SW 1271 (cell line): Measurements from ENCODE around the gene SYNGR3.
"Not testable (repeated sequence)": the region's sequence is repeated elsewhere in the genome, so short reads cannot be mapped to it uniquely, and the experiment has no call there.

Experiments
- DNase-seq, 2 experiments: peaks; one replicate each; lab custom pipeline; 2025; lab: John Stamatoyannopoulos, UW

Gene SYNGR3

DNA sequence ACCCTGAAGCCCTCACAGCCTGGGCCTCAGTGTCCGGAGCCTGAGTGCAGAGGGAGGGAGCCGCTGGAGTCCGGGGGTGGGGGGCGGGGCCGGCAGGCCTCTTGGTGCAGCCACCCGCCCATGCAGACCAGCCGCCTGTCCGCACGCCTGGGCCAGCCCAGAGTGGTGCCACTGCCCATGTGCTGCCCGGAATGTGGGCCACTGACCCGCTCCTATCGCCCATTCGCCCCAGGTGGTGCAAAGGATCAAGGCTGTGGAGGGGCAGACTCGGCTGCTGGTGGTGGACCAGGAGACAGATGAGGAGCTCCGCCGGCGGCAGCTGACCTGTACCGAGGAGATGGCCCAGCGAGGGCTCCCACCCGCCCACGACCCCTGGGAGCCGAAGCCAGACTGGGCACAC is 39.6 kb downstream of the SYNGR3 start:
- DNase-seq: no peak

DNA sequence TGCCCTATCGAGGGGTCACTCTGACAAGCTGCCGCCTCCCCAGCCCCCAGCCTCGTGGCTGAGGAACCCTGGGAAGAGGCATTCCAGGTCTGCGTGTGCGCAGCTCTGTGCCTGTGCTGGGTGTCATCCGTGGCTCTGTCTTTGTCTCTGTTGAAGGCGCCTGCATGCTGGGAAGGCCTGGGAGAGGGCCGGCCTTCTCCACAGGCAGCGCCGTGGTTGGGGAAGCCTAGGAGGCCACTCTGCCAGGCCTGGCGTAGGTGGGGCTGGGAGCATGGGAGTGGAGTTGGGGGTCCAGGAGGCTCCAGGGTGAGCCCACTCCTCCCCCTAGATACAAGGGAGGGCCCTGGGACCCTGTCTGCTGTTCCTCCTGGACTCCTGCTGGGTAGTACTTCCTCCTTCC is 40.3 kb downstream of the SYNGR3 start:
- DNase-seq: no peak

DNA sequence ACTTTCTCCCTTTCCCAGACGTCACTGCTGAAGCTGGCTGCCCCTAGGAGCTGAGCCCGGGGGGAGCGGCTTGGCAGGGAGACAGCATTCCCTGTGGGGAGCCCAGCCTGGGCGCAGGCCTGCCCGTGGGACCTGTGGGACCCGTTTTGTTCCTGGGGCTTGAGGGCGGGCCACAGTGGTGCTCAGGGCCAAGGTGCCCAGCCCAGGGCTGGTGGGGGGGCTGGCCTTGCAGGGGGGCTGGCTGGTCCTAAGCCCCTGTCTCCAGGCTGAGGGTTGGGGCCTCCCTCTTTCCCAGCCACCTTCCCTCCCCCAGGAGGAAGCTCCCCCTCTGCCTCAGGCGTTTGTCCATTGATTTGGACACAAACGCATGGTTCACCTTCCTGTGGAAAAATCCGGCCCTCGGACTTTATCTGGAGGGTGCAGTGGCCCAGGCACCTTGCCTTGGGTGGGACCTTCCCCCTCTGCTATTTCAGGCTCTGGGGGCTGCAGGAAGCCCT is 41.4 kb downstream of the SYNGR3 start:
- no peak for DNase-seq

DNA sequence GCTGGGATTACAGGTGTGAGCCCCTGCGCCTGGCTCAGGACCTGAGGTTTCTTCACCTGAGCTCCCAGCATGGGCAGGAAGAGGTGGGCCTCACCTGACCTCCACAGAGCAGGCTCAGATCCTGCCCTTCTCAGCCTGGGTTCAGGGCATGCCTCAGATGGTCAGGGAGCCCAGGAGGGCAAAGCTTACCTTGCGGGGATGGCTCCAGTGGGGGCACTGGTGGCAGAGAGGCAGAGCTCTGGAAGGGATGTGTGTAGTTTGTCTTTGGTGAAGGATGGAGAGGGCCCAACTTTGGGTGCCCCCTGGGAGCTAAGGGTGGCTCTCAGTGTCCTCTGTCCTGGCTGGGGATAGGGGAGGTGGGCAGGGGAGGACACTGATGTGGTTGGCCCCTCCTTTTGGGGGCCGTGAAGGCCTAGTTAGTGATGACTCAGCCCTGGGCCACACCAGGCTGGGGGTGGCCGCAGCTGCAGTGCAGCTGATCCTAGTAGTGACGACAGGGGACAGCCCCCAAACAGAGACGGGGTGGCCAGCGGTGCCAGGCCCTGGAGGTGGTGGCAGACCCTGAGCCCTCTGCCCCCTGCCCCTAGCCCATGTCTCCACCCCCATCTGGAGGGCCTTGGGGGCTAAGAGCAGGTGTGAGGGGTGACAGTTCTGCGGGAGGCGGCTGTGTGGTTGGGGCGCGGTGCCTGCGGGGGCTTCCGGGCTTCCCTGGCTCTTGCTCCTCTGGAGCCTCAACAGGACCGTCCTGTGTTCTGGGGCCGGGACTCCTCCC is 42.7 kb downstream of the SYNGR3 start:
- no peak for DNase-seq

DNA sequence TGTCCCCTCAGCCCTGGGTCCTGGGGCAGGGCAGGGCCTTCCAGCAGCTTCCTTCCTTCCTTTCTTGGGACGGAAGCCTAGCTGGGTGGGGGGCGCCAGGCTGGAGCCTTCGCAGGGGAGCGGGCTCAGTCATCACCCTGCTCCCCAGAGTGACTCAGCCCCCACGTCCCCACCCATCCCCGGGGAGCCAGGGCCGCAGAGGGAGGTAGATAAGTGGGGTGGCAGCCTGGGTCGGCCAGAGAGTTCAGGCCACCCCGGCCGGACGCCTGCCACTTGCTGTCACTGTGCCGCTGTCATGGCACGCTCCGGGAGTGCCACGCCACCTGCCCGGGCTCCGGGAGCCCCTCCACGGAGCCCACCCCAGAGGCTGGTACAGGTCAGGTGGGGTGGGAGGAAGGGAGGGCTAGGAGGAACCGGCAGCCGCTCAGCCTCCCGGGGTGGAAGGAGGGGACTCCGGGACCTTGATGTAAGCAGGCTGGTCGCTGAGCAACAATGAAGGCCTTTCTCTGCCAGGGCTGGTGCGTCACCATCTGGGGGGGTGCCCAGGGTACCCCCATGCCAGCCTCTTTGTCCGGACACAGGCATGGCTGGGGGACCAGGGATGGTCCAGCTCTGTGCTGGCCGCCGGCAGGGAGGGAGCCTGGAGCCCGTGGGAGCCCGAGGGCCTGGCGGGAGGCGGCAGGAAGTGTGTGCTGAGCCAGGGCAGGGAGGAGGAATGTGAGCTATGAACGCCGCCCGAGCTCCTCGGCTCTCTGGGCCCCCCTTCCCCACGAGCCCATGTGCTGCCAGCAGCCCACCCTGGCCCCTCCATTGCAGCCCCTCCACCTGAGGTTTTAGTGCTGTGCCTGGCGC is 43.5 kb downstream of the SYNGR3 start:
- no peak for DNase-seq

DNA sequence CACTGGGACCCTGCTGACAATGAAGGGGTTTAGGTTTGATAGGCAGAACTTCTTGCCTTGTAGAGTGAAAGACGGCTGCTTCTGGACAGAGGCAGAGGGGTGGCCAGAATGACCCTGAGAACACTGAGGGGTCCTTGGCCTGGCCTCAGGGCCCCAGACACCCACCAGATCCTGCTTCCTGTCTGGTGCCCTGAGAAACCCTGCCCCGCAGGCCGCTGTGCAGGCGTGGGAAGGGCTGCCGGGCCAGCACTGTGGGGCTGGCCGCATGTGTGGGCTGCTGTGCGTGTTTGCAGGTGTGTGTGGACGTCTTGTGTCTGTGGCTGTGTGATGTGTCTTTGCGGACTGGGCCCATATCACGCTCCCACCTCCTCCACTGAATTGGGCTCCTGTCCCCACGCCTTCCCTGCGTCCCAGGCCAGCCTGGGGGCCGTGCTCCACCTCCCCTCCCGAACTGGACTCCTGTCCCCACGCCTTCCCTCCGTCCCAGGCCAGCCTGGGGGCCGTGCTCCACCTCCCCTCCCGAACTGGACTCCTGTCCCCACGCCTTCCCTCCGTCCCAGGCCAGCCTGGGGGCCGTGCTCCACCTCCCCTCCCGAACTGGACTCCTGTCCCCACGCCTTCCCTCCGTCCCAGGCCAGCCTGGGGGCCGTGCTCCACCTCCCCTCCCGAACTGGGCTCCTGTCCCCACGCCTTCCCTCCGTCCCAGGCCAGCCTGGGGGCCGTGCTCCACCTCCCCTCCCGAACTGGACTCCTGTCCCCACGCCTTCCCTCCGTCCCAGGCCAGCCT is 44.3 kb downstream of the SYNGR3 start:
- DNase-seq: not testable (repeated sequence)

DNA sequence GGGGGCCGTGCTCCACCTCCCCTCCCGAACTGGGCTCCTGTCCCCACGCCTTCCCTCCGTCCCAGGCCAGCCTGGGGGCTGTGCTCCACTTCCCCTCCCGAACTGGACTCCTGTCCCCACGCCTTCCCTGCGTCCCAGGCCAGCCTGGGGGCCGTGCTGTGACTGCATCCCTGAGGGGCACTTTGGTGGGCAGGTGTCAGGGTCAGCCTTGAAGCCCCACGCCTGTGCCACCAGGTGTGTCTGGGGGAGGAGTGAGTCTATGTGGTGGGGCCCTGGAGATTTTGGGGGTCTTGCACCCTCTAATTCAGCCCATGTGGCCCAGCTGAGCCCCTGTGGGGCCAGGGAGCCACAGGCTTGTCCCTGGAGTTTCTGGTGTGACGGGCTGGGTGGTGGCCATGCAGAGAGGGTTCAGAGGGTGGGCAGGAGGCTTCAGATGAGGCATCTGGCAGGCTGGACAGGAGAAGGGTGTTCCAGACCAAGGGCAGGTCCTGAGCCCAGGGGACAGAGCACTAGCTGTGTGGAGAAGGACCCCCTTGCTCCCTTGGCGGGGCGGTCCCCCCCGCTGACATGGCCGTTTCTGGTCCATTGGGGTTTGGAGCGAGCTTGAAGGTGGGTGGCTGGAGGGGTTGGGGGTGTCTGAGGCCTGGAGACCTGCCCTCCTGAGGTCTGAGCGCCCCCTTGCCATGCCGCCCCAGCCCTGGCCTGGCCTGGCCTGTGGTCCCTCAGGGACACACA is 45.1 kb downstream of the SYNGR3 start:
- DNase-seq: no peak

DNA sequence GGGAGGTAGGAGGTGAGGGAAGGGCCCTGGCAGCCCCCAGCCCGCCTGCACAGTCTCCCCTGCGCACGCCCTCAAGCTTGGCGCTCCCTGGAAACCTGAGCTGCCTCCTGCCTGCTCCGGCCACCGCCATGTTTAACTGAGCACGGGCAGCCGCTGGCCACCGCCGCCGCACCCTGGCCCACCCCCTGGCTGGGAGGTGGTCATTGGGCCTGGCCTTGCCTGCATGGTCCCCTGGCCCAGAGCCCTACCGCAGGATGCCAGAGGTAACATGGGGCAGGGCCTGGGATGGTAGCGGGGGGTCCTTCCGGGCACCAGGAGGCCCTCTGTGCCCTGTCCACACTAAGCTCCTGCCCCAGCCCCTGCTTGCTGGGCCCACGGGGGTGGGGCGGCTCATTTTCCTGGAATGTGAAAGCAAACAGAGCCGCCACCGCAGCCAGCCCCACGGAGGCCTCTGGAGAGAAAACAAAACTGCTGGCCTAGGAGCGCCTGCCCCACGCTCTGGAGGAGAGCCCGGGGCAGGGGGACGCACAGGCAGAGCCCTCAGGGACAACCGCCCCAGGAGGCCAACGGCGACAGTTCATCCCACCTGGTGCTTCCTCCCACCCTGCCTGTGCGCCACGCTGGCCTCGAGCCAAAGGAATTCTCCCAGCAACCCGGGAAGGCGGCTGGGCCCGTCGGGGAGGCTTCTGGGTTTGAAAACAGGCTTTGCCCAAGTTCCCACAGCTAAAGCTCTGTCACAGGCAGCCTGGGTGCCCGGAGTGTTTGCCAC is 45.8 kb downstream of the SYNGR3 start:
- no peak for DNase-seq

DNA sequence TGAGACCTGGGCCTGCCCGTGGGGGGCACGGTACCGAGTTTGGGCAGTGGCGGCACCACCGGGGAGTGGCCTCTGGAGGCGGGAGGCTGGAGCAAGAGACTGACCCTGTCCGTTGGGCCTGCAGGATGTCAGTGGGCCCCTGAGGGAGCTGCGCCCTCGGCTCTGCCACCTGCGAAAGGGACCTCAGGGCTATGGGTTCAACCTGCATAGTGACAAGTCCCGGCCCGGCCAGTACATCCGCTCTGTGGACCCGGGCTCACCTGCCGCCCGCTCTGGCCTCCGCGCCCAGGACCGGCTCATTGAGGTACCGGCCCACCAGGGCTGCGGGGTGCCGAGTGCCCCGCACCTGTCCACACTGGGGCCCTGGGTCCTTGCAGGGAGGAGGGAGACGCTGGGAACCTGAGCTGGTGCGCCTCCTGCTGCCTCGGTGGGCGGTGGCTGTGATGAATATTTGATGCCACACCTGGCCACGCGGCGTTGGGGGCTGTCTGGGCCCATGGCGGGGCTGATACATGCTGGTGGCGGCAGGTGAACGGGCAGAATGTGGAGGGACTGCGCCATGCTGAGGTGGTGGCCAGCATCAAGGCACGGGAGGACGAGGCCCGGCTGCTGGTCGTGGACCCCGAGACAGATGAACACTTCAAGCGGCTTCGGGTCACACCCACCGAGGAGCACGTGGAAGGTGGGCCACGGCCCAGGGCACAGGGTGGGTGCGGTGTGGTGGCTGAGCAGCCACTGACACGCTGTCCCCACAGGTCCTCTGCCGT is 46.6 kb downstream of the SYNGR3 start:
- no peak for DNase-seq

DNA sequence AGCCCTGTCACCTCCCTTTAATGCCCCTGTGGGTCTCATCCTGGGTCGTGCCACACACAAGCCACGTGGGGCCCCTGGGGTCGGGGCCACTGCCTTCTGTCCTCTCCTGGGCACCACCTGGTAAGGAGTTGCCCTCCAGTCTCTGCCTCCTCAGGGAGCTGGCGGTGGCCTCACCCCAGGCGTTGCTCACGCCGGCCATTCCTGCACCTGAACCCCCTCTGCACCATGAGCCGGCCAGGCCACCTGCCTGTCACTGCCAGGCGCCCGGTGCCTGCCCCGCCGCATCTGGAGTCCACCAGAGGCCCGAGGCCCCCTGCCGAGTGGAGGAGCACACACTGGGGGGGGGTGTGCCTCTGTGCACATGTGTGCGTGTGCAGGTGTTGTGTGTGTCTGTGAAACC is 47.3 kb downstream of the SYNGR3 start:
- no peak for DNase-seq

DNA sequence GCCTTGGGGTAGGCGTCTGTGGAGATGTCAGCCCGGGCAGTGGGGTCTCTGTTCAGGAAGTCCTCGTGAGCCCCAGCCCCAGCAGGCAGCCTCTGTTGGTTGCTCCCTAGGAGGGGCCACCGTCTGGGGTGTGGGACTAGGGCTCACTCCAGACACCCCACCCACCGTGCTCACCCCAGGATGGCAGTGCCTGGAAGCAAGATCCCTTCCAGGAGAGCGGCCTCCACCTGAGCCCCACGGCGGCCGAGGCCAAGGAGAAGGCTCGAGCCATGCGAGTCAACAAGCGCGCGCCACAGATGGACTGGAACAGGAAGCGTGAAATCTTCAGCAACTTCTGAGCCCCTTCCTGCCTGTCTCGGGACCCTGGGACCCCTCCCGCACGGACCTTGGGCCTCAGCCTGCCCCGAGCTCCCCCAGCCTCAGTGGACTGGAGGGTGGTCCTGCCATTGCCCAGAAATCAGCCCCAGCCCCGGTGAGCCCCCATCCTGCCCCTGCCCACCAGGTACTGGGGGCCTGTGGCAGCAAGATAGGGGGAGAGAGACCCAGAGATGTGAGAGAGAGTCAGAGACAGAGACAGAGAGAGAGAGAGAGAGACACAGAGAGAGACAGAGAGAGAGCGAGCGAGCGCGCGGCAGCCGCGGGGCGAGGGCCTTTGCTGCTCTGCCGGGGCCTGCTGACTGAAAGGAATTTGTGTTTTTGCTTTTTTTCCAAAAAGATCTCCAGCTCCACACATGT is 48.0 kb downstream of the SYNGR3 start:
- DNase-seq: no peak

DNA sequence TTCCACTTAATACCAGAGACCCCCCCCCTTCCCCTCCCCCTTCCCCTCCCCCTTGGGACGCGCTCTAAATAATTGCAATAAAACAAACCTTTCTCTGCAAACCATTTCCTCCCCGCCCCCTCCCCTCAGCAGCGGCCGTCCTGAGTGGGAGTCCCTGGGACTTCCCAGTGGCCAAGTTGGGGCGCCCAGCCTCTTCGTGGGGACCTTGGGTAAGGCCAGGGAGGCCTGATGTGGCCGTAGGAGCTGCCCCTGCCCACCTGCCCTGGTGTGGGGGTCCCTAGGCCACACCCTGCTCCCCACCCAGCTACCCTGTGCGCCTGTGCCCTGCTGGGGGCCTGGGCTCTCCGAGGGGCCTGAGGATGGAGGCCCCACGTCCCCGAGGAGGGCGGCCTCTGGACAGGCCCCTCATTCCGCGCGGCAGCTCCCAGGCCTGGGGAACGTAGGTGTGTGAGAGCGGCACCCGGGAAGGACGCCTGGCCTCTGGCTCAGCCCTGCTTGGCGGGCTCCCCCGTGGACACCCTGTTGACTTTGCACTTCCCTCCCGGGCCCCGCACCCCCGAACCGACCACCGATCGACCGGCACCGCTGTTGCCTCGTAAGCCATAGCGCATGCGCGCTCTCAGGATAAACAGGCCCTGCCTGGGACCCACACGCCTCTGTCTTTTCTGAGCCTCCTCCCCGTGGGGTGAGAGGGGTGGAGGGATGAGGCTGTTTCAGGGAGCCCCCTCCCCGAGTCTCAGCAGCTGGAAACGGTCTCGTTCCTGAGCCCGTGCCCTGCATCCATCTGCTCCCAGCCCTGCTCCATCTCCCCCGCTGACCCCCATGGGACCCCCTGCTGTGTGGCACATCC is 48.8 kb downstream of the SYNGR3 start:
- no peak for DNase-seq

DNA sequence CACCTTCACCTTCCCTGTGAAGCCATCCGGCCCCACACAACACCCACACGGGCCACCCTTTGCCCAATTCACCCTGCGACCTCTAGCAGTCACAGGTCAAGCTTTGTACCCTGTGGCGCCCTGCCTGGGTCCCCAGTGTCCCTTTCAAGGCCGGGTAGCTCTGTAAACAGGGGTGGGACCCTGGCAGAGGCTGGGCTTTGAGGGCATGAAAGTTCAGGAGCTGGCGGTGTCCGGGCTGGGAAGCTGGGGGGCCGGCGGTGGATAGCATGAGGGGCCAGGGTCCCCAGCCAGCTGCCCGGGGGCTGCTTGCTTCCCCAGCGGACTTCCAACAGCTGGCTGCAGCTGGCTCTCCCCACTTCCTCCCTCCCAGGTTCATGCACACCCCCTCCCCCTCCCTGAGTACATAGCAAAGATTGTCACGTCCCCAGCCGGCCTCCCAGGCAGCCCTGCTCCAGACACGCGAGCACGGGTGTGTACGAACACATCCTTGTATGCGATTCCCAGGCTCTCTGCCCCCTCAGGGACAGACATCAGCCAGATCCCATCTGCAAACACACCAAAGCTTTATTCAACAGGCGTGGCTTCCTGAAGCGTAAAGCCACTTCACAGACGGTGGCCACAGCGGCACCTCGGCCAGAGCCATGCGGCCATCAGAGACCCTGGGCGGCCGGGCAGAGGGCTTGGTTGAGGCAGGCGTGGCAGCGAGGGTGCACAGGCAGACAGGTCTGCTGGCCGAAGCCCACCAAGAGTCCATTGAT is 49.7 kb downstream of the SYNGR3 start:
- DNase-seq: no peak

DNA sequence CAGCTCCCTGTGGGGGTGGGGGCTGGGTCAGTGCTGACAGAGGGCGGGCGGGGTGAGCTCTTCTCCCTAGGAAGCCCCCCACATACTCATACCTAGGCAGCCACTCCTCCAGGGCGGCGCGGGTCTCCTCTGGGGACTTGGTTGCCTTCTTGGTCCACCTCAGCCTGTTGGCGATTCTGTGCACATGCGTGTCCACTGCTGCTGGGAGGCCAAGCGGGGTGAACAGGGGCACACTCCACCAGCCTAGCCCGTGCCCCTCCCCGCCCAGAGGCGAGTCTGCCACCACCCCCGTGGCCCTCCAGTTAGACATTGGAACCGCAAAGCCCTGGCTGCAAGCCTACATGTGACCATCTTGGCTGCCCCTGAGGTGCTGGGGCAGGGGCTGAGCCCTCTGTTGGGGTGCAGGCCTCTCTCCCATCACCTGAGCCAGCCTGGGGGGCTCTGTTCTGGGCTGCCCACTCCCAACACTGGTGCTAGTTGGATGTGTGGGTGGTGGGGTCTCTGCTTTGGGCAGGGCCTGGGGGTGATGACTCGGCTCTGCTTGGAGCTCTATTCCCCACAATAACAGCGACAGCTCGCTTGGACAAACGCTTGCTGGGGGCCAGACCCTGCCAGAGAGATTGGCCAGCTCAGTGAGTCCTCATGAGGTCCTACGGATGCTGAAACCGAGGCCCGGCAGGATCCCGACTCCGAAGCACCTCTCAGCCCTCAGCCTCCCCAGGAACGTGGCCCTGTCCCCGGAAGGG is 50.4 kb downstream of the SYNGR3 start:
- DNase-seq: no peak

DNA sequence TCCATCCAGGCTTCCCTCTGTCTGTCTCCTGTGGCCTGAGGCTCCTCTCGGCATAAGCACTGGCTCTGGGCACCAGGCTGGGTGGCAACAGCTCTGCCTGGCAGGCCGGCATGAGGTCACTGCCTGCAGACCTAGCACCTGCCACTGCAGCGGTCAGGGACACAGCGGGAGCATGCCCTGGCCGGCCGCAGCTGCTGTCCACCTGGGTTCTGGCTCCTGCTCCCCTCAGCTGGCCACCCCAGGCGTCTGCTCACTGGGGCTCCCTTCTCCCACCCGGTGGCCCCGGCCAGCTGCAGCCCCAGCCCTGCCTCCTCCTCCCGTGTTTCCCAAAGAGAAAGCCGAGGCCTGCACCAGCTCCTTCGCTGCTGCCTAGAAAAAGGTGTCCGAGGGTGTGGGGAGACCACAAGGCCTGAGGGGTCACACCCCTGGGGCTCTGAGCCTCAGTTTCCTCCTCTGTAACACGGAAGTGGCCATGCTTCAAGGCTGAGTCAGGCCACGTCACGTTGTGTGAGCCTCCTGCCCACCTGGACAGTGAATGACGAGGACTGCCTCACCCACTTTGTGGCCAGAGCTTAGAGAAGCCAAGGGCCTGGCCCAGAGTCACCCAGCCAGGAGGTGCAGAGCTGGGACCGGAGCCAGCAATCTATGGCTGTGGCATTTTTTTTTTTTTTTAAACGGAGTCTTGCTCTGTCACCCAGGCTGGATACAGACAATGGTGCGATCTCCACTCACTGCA is 51.2 kb downstream of the SYNGR3 start:
- no peak for DNase-seq
